ENCODE results near the gene RIC3. TPM values are rescaled to one million over a fixed set of nuclear protein-coding genes. Genes with fewer than 3 reads are reported as not detected.

RIC3 gene
- total RNA-seq, 1 donor from 2014 or later, result 17.7 TPM

DNA sequence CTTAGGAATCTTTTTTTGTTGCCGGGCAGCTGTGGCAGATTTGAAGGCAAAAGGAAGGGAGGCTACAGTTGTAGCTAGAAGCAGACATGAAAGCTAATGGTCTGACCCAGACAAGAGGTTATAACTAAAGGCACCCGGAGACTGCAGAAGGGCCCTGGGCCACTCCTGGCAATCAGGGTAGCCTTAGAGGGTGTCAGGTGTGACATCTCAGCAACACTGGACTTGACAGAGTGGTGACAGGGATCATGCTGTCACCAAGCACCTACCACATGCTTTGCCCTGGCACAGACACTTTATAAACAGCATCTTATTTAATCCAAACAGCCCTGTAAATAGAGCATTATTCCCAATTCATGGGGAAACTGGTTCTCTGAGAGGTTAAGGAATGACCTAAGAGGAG is 62.1 kb downstream of the RIC3 start:
- intact Hi-C loops (cut with DNase I), result no loop called here
- no peak for TF ChIP-seq POLR2AphosphoS5 (IDR thresholded peaks at IDR 0.05; ENCODE audit: insufficient read depth in 1 of 2, low read depth in 1 of 2)
- TF ChIP-seq POLR2A (IDR thresholded peaks at IDR 0.05), result no peak
- TF ChIP-seq, protein P1, sequence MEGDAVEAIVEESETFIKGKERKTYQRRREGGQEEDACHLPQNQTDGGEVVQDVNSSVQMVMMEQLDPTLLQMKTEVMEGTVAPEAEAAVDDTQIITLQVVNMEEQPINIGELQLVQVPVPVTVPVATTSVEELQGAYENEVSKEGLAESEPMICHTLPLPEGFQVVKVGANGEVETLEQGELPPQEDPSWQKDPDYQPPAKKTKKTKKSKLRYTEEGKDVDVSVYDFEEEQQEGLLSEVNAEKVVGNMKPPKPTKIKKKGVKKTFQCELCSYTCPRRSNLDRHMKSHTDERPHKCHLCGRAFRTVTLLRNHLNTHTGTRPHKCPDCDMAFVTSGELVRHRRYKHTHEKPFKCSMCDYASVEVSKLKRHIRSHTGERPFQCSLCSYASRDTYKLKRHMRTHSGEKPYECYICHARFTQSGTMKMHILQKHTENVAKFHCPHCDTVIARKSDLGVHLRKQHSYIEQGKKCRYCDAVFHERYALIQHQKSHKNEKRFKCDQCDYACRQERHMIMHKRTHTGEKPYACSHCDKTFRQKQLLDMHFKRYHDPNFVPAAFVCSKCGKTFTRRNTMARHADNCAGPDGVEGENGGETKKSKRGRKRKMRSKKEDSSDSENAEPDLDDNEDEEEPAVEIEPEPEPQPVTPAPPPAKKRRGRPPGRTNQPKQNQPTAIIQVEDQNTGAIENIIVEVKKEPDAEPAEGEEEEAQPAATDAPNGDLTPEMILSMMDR (IDR thresholded peaks at IDR 0.05), result no peak
- no peaks in the 10 kb centered on the region for H3K4me1 ChIP-seq

DNA sequence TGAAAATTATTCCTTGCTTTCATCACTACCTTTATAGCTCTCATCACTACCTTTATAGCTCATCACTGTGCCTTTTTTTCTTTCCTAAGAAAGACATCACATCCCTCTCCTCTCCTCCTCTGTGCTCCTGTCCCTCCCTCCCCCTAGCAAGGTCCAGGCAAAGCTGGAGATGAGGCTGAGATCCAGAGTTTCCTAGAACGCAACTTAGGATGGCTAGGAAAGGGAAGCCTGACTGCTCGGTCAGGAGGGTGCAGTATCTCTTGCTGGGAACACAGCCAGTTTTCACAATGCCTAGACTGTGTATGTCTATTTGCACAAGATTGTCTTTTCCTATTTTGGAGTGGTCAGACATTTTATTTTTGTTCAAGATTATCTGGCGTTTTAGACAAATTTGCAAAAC is 63.2 kb downstream of the RIC3 start:
- H3K4me1 ChIP-seq, result no peaks in the 10 kb centered on the region
- no peaks in the 10 kb centered on the region for H3K27me3 ChIP-seq
- intact Hi-C loops (cut with DNase I), result no loop called here
- H3K27ac ChIP-seq, result no peak overlapping the region
- TF ChIP-seq POLR2A (IDR thresholded peaks at IDR 0.05) (no peak), POLR2AphosphoS5 (IDR thresholded peaks at IDR 0.05; ENCODE audit: insufficient read depth in 1 of 2, low read depth in 1 of 2) (no peak)
- TF ChIP-seq, protein P1 (IDR thresholded peaks at IDR 0.05), result no peak
- no peaks in the 10 kb centered on the region for H3K9me3 ChIP-seq
- DNase-seq (ENCODE audit: extremely low spot score in 2 of 2), result no peak
- no peak overlapping the region for H3K4me3 ChIP-seq
- H3K36me3 ChIP-seq, result peaks cover 0 to 34% of the 10 kb centered on the region in 2 donors

More for the DNA sequence above, 62.1 kb downstream of the RIC3 start:
- no peaks in the 10 kb centered on the region for H3K9me3 ChIP-seq
- no peak overlapping the region for H3K27ac ChIP-seq
- H3K36me3 ChIP-seq, result peaks cover 0 to 28% of the 10 kb centered on the region in 2 donors
- H3K4me3 ChIP-seq, result no peak overlapping the region
- H3K27me3 ChIP-seq, result no peaks in the 10 kb centered on the region
- no peak for DNase-seq (ENCODE audit: extremely low spot score in 2 of 2)

- Histone ChIP-seq H3K4me3 (no peak overlapping the region), H3K4me1 (no peaks in the 10 kb centered on the region), H3K27me3 (no peaks in the 10 kb centered on the region), H3K27ac (no peak overlapping the region), H3K9me3 (no peaks in the 10 kb centered on the region), H3K36me3 (peaks cover 0 to 36% of the 10 kb centered on the region in 2 donors)
- no peak for DNase-seq (ENCODE audit: extremely low spot score in 2 of 2)
- intact Hi-C loops (cut with DNase I), result no loop called here
- TF ChIP-seq POLR2AphosphoS5 (IDR thresholded peaks at IDR 0.05; ENCODE audit: insufficient read depth in 1 of 2, low read depth in 1 of 2), result no peak
- no peak for TF ChIP-seq POLR2A (IDR thresholded peaks at IDR 0.05)
- TF ChIP-seq, protein P1 (IDR thresholded peaks at IDR 0.05), result no peak
These were observed 63.7 kb downstream of the RIC3 start for GRCh38 chr11:8105133-8105532.

- H3K9me3 ChIP-seq, result no peaks in the 10 kb centered on the region
- no peaks in the 10 kb centered on the region for H3K4me1 ChIP-seq
- TF ChIP-seq POLR2AphosphoS5 (IDR thresholded peaks at IDR 0.05; ENCODE audit: insufficient read depth in 1 of 2, low read depth in 1 of 2) (no peak), POLR2A (IDR thresholded peaks at IDR 0.05) (no peak)
- TF ChIP-seq, protein P1 (IDR thresholded peaks at IDR 0.05), result no peak
- H3K4me3 ChIP-seq, result no peak overlapping the region
- intact Hi-C loops (cut with DNase I), result no loop called here
- no peak for DNase-seq (ENCODE audit: extremely low spot score in 2 of 2)
- no peaks in the 10 kb centered on the region for H3K27me3 ChIP-seq
- H3K36me3 ChIP-seq, result peaks cover 0 to 43% of the 10 kb centered on the region in 2 donors
- no peak overlapping the region for H3K27ac ChIP-seq
These were observed 64.9 kb downstream of the RIC3 start for GRCh38 chr11:8103909-8104308.

- Histone ChIP-seq H3K27me3 (no peaks in the 10 kb centered on the region), H3K27ac (no peak overlapping the region), H3K4me1 (no peaks in the 10 kb centered on the region), H3K4me3 (no peak overlapping the region), H3K9me3 (no peaks in the 10 kb centered on the region), H3K36me3 (peaks cover 0 to 43% of the 10 kb centered on the region in 2 donors)
- TF ChIP-seq POLR2A (IDR thresholded peaks at IDR 0.05) (no peak), POLR2AphosphoS5 (IDR thresholded peaks at IDR 0.05; ENCODE audit: insufficient read depth in 1 of 2, low read depth in 1 of 2) (no peak)
- TF ChIP-seq, protein P1 (IDR thresholded peaks at IDR 0.05), result no peak
- DNase-seq (ENCODE audit: extremely low spot score in 2 of 2), result peak in 1 of 2 donors; percentile 64
- intact Hi-C loops (cut with DNase I), result no loop called here
These were observed 65.9 kb downstream of the RIC3 start for GRCh38 chr11:8102965-8103364.
